ENCODE measurements around the gene GUCA1A.

DNA sequence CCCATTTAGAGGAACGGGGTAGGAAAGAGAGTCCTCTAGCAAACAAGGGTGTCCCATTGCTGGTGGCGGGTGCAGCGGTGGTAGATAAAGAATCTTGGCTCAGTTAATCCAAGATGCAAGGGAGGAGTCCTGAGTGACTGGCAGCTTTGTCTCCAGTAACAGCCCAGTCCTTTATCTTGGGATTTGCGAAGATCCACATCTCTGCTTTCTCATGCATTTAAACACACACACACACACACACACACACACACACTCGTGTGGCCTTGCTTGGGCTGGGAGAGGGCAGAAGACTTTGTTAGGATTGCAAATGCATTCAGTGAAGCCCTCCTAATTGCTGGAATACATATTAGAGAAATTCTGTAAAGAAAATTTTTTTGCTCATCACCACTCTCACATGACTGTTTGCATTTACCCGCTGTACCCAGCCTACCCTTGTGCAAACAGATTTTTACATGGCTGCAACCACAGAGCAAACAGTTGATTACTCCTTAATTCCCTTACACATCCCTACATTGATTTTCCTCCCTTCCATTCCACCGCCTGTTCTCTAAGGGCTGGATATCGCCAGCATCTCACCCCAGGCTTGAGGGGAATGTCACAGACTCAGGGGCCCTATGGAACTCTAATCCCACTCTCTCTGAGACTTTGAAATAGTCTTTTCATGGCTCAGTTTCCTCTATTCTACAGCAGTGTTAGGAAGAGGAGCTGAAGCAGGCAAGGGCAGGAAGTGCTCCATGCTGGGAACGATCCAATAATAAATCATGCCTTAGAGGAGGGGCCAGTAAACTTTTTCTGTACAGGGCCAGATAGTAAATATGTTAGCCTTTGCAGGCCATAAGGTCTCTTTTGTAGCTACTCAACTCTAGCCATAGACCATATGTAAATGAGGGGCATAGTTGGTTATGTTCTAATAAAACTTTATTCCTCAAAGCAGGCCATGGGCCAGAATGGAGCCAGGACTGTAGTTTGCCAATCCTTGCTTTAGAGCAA is 34.2 kb upstream of the GUCA1A start:
- TF ChIP-seq, protein P1, sequence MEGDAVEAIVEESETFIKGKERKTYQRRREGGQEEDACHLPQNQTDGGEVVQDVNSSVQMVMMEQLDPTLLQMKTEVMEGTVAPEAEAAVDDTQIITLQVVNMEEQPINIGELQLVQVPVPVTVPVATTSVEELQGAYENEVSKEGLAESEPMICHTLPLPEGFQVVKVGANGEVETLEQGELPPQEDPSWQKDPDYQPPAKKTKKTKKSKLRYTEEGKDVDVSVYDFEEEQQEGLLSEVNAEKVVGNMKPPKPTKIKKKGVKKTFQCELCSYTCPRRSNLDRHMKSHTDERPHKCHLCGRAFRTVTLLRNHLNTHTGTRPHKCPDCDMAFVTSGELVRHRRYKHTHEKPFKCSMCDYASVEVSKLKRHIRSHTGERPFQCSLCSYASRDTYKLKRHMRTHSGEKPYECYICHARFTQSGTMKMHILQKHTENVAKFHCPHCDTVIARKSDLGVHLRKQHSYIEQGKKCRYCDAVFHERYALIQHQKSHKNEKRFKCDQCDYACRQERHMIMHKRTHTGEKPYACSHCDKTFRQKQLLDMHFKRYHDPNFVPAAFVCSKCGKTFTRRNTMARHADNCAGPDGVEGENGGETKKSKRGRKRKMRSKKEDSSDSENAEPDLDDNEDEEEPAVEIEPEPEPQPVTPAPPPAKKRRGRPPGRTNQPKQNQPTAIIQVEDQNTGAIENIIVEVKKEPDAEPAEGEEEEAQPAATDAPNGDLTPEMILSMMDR (IDR thresholded peaks at IDR 0.05): no peak
- no peak for TF ChIP-seq POLR2A (IDR thresholded peaks at IDR 0.05)

Data from vagina (tissue), 2 donors.